NCI-H69 (cell line): ENCODE data around the gene GARIN5B.
"Not testable (repeated sequence)": the region's sequence is repeated elsewhere in the genome, so short reads cannot be mapped to it uniquely, and the experiment has no call there.

ENCODE experiments used
- DNase-seq: peaks from one replicate; lab custom pipeline; 2025; lab: John Stamatoyannopoulos, UW

The GARIN5B gene

DNA sequence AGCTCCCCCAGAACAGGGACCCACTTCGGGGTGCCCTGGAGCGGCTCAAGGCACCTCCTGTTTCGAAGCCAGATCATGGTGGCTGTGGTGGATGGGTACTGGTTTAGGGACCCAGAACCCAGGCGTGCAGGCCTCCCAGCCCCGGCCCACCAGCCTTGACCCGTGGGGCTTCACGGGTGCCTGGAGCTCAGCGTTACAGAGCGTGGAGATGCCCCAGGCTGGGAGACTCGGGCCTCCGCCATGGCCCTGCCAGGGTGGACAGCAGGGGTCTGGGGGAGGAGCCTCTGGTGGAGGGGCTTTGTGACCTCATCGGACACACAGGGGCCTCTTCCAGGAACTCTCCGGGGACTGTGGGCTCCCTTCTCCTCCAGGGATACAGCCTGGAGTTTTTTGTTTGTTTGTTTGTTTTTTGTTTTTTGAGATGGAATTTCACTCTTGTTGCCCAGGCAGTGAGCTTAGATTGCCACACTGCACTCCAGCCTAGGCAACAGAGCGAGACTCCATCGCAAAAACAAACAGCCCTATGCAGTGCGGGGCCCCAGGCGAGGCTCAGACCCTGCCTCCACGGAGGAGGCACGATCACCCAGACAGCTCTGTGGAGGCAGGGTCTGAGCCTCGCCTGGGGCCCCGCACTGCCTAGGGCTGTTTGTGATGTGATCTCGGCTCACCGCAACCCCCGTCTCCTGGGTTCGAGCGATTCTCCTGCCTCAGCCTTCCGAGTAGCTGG lies at the start of gene GARIN5B:
GARIN5B (minus strand) TSS at position 271 of the 727 bp plus-strand sequence; CDS start at position 77, 194 bp downstream.
- DNase-seq = no peak

DNA sequence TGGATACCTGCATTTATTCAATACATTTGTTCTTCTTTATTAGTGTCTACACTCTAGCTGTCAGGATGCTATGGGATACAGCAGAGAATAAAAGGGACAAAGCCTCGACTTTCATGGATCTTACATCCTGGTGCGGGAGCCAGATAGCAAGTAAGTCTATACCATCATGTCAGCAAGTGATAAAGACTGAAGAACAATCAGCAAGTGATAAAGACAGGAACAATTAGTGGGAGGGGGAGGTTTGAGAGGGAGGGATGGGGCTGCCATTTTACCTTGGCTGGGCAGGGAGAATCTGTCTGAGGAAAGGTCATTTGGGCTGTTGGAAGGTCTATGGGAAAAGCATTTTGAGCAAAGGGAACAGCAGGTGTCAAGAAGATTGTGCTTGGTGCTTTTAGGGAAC lies 47.1 kb upstream of the GARIN5B start:
- no peak for DNase-seq

DNA sequence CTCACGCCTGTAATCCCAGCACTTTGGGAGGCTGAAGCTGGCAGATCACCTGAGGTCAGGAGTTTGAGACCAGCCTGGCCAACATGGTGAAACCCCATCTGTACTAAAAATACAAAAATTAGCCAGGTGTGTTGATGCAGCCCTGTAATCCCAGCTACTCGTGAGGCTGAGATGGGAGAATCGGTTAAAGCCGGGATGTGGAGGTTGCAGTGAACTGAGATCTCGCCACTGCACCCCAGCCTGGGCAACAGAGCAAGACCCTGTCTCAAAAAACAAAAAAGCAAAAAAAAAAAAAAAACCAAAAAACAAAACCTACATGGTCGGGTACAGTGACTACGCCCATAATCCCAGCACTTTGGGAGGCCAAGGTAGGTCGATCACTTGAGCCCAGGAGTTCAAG lies 46.1 kb upstream of the GARIN5B start:
- DNase-seq = not testable (repeated sequence)

DNA sequence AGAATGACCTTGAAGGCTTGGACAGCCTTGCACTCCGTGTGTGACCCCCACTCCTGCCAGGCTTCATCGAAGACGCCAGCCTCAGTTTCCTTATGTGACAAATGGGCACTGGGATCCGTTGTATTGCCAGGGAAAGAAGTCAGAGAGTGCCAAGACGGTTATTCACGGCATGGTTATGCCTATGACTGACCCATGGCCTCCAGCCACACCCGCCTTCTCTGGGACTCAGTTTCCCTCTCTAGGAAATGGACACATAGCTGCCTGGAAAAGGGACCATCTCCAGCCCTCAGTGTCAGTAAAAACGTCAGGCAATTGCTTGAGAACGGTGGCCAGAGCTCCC lies 45.4 kb upstream of the GARIN5B start:
- no peak for DNase-seq

DNA sequence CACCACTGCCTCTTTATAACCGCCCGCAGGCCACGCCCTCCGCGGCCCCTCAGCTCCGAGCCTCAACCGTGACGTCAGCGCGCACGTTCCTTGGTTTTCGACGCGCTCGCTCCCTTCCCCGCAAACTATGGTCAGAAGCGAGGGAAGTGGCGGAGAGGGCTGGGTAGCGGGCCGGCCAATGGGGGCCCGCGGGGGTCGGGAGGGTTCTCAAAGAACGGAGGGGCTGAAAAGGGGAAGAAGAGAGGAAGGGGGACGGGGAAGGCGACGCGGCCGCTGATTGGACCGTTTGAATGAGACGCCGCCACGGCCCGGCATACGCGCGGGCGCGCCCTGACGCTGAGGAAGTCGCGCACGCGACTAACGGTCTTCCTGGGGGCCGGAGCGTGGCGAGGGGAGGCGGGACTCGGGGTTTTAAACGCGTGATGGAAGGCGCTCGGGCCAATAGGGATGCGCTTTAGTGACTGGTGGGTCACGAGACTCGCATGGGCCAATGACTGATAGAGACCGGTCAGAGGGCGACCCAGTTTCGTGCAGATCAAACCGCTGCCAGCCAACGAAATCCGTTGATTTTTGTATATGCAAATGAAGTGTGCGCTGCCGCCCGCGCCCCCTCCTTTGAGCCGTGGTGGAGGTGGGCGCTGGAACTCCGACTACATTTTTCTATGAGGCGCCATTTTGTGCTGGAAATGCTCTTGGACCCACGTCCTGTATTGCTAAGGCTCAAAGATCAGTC lies 44.9 kb upstream of the GARIN5B start:
- DNase-seq = peak; percentile 100

DNA sequence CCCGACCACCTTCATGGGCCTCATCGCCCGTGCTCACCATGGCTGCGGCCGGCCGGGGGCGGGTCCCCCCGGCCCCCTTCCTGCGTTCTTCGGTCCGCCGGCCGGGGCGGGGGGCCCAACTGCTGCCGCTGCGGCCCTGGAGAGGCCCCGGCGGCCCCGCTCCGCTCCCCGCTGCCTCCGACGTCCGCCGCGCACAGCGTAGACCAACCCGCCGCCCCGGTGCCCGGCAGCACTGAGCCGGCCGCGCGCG lies 44.4 kb upstream of the GARIN5B start, which contains the start of gene UBE2S:
UBE2S (minus strand) TSS at position 239 of the 250 bp plus-strand sequence; CDS start at position 40, 199 bp downstream.
- DNase-seq = not testable (repeated sequence)

DNA sequence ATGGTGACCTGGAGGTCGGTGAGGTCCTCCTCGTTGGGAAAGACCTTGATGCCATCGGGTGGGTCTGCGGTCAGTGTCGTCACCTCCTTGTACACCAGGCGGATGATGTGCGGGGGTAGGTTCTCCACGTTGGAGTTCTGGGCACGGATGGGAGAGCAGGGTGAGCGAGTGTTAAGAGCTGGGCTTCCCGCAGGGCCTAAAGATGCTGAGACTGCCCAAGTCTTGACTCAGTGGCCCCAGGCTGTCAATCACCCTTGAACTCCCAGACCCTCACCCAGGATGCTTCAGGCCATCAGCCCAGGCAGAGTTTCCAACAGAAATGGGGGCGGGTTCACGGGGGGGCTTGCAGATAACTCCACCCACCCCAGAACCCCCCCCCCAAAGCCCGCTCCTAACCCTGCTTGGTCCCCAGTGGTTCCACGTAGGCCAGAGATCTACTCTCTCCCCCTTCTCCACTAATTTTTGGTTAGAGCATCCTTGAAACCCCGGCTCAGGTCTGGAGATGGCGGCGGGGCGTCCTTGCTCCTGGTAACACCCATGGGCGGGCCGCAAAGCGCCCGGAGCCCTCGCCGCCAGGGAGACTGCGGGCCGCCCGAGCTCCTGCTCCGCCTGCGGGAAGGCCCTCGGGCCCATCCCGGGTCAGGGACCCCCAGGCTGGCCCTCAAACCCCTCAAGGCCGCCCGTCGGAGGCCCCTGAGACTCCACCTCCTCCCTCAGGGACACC lies 43.9 kb upstream of the GARIN5B start:
- DNase-seq = peak; percentile 62

DNA sequence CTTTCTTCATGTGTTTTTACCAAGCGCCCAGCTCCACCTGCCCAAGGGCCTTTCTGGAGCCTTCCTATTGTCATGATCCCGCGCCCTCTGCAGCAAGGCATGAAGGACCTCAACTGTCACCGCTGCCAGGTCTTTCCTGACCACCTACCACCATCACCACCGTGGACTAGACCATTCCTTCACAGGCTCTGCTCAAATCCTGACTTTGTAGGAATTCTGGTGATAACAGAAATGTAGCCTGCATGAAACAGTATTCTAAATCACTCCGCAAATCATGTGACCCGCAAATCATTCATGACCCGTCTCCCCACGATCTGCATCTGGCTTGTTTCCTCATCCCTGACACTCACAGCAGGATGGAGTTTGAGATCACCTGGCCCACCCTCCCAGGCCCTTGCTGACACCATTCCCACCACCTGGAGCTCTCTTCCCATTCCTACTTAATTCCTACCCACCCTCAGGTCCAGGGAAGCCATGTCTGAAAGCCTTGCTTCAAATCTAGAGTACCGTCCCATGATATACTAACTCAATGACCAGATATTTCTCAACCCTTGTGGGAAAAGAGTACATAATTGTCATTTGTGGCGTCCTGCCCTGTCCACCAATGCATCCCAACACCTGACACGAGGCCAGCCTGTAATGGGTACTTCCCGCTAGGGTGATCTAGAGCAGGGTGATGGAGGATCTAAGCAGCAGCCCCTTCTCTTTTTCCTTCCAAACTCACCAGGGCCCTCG lies 43.2 kb upstream of the GARIN5B start:
- DNase-seq = no peak

DNA sequence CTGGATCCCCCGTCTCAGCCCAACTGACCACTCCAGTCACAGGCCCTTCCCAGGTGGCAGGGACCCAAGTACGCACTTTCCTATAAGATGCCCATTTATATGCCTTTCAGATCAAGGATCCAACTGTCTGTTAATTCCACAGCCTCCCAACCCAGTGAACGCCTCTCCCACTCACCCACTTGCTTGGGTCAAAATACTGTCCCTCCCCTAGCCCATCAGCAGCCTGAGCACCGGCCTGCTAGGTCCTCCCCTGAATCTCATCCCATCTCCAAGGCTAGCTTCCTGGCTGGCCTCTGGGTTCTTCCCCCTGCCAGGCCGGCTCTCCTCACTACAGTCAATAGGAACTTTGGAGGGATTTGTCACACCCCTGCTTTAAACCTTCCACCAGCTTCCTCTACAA lies 42.6 kb upstream of the GARIN5B start:
- no peak for DNase-seq

DNA sequence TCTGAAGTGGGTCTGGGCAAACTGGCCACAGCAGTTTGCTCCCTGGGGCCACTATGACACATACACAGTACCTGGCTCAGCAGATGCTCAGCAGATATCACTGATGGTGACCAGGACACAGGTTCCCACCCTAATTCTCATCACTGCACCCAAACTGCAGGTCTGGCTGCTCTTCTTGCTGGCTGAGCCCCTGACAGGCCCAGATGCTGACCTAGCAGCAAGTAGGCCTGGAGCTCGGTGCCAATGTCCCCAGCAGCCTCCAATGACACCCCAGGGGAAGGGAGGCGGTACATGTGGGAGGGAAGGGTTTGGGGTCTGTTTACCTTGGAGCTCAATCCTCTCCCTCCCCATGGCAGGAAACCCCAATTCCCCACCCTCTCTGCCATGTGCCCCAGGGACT lies 39.4 kb upstream of the GARIN5B start:
- DNase-seq = no peak

DNA sequence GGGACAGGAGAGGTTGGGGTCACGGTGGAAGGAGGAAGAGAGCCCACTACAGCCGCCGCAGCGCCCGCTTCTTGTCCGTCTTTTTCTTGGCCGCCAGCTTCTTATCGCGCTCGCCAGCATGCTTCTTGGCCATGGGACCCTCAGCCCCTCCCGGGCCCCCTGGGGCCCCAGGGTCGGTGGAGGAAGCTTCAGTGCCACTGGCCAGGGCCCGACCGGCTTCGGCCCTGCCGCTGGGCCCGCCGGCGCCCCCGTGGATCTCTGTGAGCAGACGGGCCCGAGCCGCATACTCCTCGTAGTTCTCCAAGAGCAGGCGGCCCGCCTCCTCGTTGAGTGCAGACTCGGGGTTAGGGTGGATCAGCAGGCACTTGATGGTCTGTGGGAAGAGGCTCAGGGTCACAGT lies 38.3 kb upstream of the GARIN5B start:
- DNase-seq = not testable (repeated sequence)

DNA sequence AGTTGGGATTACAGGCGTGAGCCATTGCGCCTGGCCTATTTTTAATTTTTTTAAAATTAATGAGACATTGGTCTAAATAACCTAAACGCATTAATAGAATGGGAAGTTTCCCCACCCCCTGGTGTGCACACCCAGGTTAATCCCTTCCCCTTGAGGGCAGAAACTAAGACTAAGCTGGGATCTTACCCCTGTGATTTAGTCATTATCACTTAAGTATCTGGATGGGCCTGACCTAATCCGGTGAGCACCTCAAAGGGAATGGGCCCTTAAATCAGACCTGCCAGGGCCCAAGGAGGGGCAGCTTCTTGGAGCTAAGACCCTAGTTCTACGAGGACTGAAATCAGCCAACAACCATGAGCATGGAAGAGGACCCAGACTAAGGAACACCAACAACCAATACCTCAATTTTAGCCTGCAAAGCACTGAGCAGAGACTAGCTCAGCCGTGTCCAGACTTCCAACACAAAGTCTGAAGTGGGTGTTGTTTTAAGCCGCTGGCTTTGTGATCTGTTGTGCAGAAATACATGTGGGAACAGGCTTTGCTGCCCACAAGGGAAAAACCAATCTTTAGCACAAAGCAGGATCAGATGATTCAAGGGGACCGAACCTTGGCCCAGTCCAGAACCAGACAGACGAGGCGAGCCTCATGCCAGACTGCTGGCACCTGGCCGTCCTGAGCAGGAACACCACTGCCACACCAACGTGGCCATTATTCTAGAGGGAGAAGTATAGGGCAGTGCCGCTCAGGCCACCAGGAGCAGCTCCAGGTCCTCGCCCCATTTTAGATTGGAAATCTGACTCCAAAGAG lies 37.4 kb upstream of the GARIN5B start:
- no peak for DNase-seq

DNA sequence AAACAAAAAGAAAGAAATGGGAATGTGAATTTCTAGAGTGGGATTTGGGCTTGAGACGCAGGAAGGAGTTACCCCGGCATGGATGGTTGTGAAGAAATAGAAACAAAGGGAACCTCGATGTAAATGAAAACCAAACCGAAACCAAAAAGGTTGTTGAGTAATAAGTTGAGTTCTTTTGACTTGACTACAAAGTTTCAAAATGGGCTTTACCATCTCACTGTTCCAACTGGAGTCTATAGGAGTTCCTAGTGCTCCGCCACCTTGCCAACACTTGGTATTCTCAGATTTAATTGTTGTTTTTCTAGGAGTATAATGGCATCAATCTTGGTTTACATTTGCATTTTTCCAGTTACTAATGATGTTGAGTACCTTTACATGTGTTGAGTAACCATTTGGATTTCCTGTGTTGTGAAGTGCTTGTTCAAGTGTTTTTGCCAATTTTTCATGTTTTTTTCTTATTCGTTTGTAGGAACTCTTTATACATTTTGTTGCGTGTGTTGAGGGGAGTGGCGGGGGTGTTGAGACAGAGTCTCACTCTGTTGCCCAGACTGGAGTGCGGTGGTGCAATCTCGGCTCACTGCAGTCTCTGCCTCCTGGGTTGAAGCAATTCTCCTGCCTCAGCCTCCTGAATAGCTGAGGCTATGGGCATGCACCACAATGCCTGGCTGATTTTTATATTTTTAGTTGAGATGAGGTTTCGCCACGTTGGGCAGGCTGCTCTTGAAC lies 35.3 kb upstream of the GARIN5B start:
- DNase-seq = no peak

DNA sequence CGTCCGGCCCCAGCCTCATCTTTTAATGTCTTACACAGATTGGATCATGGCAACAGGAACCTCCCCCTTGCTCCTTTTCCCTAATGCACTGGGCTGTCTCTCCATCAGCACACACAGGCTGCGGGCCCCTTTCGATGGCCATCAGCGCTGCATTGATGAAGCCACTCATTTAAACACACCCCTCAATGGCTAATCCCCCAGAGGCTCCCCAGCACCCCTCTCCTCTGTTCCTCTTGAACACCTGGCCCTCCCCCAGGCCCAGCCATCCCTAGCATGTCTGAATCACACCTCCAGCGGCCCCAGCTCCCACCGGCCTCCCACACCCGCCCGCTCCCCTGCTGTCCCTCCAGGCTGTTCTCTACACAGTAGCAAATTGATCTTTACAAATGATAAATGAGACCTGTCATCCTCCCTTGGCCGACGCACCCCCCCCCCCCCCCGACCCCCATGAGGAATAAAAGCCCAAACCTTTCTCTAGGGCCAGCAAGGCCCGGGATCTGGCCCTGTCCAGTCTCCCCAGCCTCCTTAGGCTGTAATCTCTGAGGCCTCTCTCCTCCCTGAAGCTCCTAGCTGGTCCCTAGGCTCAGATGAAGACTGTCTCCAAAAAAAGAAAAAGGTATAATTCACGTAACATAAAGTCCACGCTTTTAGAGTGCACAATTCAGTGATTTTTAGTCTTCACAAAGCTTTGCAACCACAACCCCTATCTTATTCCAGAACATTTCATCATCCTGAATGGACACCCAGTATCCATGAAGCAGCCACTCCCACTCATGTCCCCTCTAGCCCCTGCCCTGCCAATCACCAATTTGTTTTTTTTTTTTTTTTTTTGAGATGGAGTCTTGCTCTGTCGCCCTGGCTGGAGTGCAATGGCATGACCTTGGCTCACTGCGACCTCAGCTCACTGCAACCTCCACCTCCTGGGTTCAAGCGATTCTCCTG lies 30.0 kb upstream of the GARIN5B start:
- DNase-seq = peak; percentile 63

DNA sequence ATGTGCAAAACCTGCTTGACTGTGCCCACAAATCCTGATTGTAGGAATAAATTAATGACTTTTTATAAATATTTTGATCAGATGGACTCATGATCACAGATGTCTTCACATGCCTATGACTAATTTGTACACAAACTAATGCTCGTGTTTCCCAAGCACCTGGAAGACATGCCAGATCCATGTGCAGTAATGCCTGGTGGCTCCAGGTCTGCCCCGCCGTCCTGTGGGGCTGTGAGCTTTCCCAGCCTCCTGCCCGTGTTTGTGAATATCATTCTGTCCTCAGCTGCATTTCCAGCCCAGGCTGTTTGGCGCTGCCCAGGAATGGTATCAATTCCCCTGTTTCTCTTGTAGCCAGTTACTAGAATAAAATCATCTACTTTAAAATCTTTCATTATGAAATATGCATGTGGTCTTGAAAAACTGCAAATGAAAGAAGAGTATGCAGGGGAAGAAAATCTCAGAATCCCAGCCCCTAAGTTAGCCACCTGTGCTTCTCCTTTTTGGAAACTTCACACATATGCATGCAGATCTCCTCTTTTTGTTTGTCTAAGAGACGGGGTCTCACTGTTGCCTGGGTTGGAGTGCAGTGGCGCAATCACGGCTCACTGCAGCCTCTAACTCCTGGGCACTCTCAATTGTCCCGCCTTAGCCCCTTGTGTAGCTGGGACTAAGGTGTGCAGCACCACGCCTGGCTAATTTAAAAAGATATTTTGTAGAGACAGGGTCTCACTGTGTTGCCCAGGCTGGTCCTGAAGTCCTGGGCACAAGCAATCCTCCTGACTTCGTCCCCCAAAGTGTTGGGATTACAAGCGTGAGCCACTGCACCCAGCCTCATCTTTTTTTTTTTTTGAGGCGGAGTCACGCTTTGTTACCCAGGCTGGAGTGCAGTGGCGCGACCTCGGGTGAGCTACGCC lies 28.9 kb upstream of the GARIN5B start:
- no peak for DNase-seq

DNA sequence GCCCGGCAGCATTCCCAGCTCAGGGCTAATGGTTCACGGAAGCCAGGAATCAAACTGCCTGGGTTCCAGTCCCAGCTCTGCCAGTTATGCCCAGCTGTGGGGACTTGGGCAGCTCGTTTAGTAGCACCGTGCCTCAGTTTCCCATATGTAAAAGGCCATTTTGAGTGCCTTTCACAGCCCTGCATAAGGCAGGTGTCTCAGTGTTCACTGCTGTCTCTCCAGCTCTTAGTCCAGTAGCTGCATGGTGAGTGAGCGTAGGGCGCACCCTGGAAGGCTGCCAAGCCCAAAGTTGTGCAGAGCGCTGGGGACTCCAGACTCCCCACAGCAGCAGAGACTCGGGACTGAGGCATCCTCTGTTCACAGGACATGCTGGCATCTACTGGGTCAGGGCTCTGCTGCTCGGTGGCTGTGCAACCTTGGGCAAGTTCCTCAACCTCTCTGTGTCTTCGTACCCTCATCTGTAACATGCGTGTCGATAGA lies 28.2 kb upstream of the GARIN5B start:
- DNase-seq = no peak

DNA sequence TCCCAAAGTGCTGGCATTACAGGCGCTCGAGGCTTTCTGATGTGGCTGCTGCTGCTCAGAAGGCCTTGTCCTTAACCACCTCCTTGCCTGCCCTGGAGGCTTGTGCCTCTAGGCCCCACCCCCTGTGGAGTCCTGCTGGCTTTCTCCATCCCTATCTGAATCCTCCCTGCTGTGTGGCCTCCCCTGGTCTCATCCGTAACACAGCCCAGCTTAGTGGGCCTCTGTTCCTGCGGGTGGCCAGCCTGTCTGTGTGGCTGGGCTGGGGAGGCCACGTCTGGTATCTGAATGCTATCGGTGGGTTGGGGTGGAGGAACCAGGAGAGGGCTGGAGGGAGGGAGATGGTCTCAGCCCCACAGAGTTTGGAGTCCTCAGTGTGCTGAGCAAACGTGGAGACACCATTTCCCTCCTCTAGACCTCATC lies 27.4 kb upstream of the GARIN5B start:
- DNase-seq = peak; percentile 41
